OCI-LY3 (cell line): ENCODE results near the gene NFIA.

Experiments used
- H2AFZ ChIP-seq: fragments of 200-600, 300-600 bp; shearing (Covaris generic); 2 replicates; pipeline ENCODE4 v1.6.0; 2014; ENCODE audit warnings: antibody characterized with exemption, low read depth, low read length
- H3K27ac ChIP-seq: fragments of 200-600, 300-600 bp; sonication (generic); 2 replicates; pipeline ENCODE4 v1.5.1; 2014; ENCODE audit warnings: mild to moderate bottlenecking, low read length, moderate library complexity, mixed read lengths
- H3K27me3 ChIP-seq: fragments of 200-600, 300-600 bp; sonication (generic); 2 replicates; pipeline ENCODE4 v1.6.1; 2014; ENCODE audit warnings: low read depth, low read length, mixed read lengths
- H3K36me3 ChIP-seq: fragments of 200-600, 300-600 bp; sonication (generic); replicated peaks from 2 replicates; pipeline ENCODE3; 2014; ENCODE audit warnings: low read depth, low read length, mixed read lengths
- H3K4me1 ChIP-seq: fragments of 300-600, 200-600 bp; sonication (generic); 2 replicates; pipeline ENCODE4 v1.6.1; 2014; ENCODE audit warnings: low read length, mixed read lengths
- H3K4me2 ChIP-seq: fragments of 200-600, 300-600 bp; sonication (generic); 2 replicates; pipeline ENCODE4 v1.6.1; 2014; ENCODE audit warnings: low read length, mixed read lengths
- H3K4me3 ChIP-seq: fragments of 300-600, 200-600 bp; sonication (generic); 2 replicates; pipeline ENCODE4 v1.5.1; 2014; ENCODE audit warnings: antibody characterized with exemption, mild to moderate bottlenecking, low read length, moderate library complexity
- H3K79me2 ChIP-seq: fragments of 300-600, 200-600 bp; shearing (Covaris generic); 2 replicates; pipeline ENCODE4 v1.6.1; 2014; ENCODE audit warnings: mild to moderate bottlenecking, low read length, mixed read lengths
- H3K9ac ChIP-seq: fragments of 300-600, 200-600 bp; shearing (Covaris generic); 2 replicates; pipeline ENCODE4 v1.6.0; 2014; ENCODE audit warnings: mild to moderate bottlenecking, low read length, moderate library complexity
- H3K9me3 ChIP-seq: fragments of 200-600, 300-600 bp; shearing (Covaris generic); 2 replicates; pipeline ENCODE4 v1.6.1; 2014; ENCODE audit warnings: low read length, mixed read lengths; ENCODE audit not compliant: insufficient read depth
- H4K20me1 ChIP-seq: fragments of 200-600, 300-600 bp; sonication (generic); 2 replicates; pipeline ENCODE4 v1.6.1; 2016; ENCODE audit warnings: low read length, mixed read lengths; ENCODE audit not compliant: insufficient read depth
- EZH2phosphoT487 ChIP-seq: fragments of 200-600 bp; shearing (Covaris generic); IDR thresholded peaks from 2 replicates; pipeline ENCODE4 v1.6.1; 2018; ENCODE audit warnings: antibody characterized with exemption, mixed run types, low read depth
- TF ChIP-seq, protein P1 (sequence below): fragments of 200-600, 300-600 bp; sonication (generic); IDR thresholded peaks from 2 replicates; pipeline ENCODE4 v1.5.1; 2014; ENCODE audit warnings: antibody characterized with exemption, low read length, low read depth

Gene NFIA

DNA sequence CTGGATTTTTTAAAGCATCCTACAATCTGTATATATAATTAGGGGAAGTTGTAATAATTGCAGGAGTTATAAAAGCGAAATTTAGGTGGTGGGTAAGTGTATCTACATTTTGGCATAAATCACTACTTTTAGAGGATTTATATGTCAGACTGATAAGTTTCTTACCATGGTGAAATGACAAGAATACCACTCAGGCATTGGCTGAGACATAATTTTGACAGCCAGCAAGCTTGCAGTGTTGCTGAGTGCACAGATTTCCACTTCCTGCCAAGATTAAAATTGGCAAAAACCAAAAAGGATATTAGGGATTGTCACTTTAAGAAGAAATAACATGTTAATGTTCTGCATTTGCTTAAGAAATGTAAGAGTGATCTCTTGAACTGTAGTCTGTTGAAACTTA is 28.2 kb downstream of the NFIA start:
- H3K36me3 ChIP-seq: no peaks in the 10 kb centered on the region
- no peak overlapping the region for H3K4me2 ChIP-seq
- no peak overlapping the region for H2AFZ ChIP-seq
- no peaks in the 10 kb centered on the region for H3K4me1 ChIP-seq
- no peaks in the 10 kb centered on the region for H4K20me1 ChIP-seq
- no peaks in the 10 kb centered on the region for H3K79me2 ChIP-seq
- H3K9me3 ChIP-seq: no peaks in the 10 kb centered on the region
- TF ChIP-seq, protein P1, sequence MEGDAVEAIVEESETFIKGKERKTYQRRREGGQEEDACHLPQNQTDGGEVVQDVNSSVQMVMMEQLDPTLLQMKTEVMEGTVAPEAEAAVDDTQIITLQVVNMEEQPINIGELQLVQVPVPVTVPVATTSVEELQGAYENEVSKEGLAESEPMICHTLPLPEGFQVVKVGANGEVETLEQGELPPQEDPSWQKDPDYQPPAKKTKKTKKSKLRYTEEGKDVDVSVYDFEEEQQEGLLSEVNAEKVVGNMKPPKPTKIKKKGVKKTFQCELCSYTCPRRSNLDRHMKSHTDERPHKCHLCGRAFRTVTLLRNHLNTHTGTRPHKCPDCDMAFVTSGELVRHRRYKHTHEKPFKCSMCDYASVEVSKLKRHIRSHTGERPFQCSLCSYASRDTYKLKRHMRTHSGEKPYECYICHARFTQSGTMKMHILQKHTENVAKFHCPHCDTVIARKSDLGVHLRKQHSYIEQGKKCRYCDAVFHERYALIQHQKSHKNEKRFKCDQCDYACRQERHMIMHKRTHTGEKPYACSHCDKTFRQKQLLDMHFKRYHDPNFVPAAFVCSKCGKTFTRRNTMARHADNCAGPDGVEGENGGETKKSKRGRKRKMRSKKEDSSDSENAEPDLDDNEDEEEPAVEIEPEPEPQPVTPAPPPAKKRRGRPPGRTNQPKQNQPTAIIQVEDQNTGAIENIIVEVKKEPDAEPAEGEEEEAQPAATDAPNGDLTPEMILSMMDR: no peak
- TF ChIP-seq EZH2phosphoT487: no peak
- H3K9ac ChIP-seq: no peak overlapping the region
- H3K4me3 ChIP-seq: no peak overlapping the region
- H3K27ac ChIP-seq: no peak overlapping the region
- H3K27me3 ChIP-seq: no peaks in the 10 kb centered on the region

- no peaks in the 10 kb centered on the region for H3K9me3 ChIP-seq
- H4K20me1 ChIP-seq: no peaks in the 10 kb centered on the region
- no peak overlapping the region for H3K4me2 ChIP-seq
- no peaks in the 10 kb centered on the region for H3K4me1 ChIP-seq
- H3K36me3 ChIP-seq: no peaks in the 10 kb centered on the region
- H3K79me2 ChIP-seq: no peaks in the 10 kb centered on the region
- H3K9ac ChIP-seq: no peak overlapping the region
- 0 out of 2 replicates have a peak, but pooled peaks cover 1% of the 10 kb centered on the region for H3K27me3 ChIP-seq
- H3K27ac ChIP-seq: no peak overlapping the region
- H2AFZ ChIP-seq: no peak overlapping the region
- no peak overlapping the region for H3K4me3 ChIP-seq
- TF ChIP-seq, protein P1: no peak
- no peak for TF ChIP-seq EZH2phosphoT487
Observed at GRCh38 chr1:61111084-61112004, 29.0 kb downstream of the NFIA start.

DNA sequence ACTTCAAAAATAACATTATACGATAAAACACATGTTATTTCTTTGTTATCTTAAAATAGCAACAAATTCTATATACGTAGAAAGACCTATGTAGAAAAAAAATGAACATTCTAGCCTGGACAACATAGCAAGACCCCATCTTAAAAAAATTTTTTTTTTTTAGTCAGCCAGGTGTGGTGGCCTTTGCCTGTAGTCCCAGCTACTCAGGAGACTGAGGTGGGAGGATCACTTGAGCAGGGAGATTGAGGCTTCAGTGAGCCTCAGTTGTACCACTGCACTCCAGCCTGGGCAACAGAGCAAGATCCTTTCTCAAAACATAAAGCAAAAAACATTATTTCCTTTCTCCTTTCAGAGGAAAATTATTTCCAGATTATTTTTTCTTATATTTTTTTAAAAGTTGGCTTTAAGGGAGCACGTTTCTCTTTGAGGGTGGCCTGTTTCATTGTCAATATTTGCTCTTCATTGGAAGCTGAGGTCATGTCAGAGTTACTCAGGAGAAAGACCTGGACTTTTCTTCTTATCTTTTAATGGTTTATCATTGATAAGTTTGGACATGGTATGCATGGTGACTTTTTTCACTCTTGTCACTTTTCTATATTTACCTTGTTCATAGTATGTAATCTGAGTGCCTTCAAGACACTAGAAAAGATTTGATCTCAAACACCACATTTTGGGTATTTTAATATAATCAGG is 32.0 kb downstream of the NFIA start:
- Histone ChIP-seq H3K9ac (no peak overlapping the region), H3K27me3 (0 out of 2 replicates have a peak, but pooled peaks cover 3% of the 10 kb centered on the region), H3K4me2 (no peak overlapping the region), H3K36me3 (no peaks in the 10 kb centered on the region), H4K20me1 (no peaks in the 10 kb centered on the region), H2AFZ (no peak overlapping the region), H3K27ac (no peak overlapping the region), H3K4me3 (no peak overlapping the region), H3K4me1 (no peaks in the 10 kb centered on the region), H3K79me2 (no peaks in the 10 kb centered on the region), H3K9me3 (no peaks in the 10 kb centered on the region)
- no peak for TF ChIP-seq EZH2phosphoT487
- TF ChIP-seq, protein P1: no peak

- Histone ChIP-seq H4K20me1 (no peaks in the 10 kb centered on the region), H3K27ac (no peak overlapping the region), H3K4me1 (no peaks in the 10 kb centered on the region), H3K4me2 (no peak overlapping the region), H2AFZ (no peak overlapping the region), H3K9me3 (no peaks in the 10 kb centered on the region), H3K36me3 (no peaks in the 10 kb centered on the region), H3K27me3 (0 out of 2 replicates have a peak, but pooled peaks cover 3% of the 10 kb centered on the region), H3K9ac (no peak overlapping the region), H3K79me2 (no peaks in the 10 kb centered on the region), H3K4me3 (no peak overlapping the region)
- TF ChIP-seq, protein P1: no peak
- TF ChIP-seq EZH2phosphoT487: no peak
Observed at GRCh38 chr1:61115436-61115835, 33.1 kb downstream of the NFIA start.
